HG02938 (cell line): ENCODE measurements around the gene COMP.

Experiments
- ATAC-seq: cut with Tn5 transposase; IDR thresholded peaks from one replicate; pipeline ENCODE4 v1.9.1; 2021; ENCODE audit warnings: mild to moderate bottlenecking, moderate library complexity; ENCODE audit not compliant: unreplicated experiment

COMP gene

DNA sequence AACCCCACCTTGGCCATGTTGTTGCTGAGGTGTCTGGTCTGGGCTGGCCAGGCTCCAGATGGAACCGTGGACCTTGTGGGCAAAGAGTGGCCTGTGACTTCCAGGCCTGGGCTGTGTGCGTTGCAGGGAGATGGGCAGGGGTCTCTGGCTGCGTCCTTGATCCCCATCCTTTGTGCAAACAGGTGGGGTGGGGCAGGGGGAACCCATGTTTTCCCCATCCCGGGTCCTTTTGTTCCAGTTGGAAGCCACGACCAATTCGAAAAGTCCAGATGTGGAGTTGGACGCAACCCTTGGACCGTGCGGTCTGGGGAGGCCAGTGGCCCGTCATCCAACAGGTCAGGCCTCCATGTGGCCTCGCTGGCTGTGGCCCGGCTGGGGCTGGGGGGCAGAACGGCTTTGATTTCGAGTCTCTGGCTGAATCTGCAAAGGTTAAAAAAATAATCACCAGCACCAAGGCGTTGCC lies 13.1 kb upstream of the COMP start:
- ATAC-seq: no peak

DNA sequence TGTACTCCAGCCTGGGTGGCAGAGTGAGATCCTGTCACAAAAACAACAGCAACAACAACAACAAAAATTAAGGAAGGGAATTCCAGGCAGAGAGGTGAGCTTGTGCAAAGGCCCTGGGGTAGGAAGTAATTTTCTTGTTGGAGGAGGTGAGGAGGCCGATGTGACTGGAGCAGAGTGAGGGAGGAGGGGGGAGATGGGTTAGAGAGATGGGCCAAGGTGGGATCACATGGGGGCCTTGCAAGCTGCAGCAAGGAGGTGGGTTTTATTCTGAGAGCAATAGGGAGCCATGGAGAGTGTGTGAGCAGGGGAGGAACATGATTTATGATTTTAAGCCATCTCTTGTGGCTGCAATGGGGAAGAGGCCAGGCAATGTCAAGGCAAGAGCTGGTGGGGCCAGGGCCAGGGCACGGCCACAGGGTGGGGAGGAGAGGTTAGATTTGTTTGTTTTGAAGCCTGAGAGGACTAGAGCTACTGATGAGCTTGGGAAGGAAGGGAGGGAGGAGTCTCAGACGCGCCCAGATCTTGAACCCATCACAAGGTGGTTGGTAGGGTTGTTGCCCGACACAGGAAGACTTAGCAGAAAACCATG lies 12.5 kb upstream of the COMP start:
- ATAC-seq: no peak

DNA sequence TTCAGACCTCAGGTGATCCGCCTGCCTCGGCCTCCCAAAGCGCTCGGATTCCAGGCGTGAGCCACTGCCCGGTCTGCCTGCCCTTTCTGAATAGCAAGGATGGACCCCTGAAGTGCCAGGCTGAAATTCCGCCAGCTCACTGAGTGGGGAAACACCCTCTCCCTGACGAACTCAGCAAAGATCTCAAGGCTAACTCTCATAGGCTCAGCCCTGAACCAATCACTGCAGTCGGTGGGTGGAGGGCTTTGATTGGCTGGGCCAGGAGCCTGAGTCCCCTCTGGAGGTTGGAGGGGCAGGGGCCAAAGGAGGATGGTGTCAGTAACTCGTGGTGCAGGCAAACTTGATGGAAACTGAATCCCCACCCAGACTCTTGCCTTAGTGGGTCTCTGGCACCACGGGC lies 11.2 kb upstream of the COMP start:
- ATAC-seq: no peak

DNA sequence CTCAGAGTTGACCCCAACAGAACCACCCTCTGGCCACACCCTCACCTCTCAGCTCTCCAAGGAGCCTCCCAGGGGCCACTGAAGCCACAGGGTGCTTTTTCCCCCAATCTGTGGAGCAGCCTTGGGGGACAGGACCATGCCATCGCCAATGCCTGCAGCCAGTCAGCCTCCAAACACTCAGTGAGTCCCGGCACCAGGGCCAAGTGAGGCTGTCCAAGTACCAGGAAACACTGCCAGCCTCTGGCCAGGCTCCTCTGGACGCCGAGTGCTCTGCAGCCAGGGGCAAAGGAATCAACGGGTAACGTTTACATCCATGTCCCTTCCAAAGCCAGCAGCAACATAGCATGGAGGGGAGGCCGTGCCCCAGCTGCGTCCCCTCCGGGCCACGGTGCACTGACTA lies 9.5 kb upstream of the COMP start:
- ATAC-seq: no peak

DNA sequence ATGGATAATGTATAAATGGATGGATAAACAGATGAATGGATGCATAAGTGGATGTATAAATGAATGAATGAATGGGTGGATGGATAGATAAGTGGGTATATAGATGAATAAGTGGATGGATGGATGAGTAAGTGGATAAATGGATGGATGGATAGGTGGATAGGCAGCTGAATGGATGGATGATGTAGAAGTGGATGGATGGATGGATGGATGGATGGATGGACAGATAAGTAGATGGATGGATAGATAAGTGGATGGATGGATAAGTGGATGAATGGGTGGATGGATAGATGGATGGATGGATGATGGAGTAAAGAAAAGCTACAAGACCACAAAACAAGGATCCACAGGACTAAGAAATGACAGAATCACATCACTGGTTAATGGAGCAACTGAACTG lies 9.0 kb upstream of the COMP start:
- no peak for ATAC-seq

DNA sequence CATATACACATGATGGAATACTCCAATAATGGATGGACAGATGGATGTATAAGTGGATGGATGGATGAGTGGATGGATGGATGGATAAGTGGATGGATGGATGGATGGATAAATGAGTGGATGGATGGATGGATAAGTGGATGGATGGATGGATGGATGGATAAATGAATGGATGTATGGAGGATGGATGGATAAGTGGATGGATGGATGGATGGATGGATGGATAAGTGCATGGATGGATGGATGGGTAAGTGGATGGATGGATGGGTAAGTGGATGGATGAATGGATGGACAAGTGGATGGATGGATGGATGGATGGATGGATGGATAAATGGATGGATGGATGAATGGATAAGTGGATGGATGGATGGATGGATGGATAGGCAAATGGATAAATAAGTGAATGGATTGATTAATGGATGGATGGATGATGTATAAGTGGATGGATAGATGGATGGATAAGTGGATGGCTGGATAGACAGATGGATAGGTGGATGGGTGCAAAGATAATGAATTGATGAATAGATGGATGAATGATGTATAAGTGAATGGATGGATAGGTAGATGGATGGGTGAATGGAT lies 8.4 kb upstream of the COMP start:
- ATAC-seq: no peak

DNA sequence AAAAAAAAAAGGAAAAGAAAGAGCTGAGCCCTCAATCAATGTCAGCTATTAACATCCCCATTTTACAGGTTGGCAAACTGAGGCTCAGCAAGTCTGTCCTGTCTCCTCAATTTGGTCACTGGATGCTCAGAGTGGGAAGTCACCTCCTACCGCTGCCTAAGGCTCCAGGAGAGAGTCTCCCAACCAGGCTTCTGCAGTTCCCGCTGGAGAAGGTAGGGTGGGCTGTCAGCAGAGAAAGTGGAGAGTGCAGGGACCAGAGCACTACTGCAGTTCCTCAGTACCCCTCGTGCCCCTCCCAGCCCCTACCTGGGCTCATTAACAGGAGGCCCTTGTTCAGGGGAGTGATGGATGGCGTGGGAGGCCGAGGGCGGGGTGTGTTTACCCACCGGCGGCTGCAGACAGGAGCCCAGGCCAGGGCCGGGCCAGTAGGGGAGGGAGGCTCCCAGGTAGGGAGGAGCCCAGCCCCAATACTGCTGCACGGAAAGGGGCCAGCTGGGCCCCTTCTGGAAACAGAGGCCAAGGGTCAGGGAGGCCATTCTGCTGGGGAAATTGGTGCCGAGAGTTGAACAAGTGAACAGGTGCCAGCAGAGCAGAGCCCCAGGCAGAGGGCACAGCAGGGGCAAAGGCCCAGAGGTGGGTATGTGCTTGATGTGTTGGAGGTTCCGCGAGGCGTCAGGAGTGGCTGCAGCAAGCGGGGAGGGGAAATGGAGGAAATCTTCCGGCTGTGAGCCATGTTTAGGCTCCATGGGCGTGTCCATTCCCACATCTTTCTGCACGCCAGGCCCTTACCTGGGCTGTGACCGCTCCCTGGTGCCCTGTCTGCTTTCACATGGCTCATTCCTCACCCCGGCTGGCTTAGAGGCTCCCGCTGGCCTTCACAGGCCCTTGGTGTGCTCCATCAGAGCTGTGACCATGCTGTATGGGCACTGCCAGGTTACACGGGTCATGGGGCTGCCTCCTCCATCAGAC lies 7.6 kb upstream of the COMP start:
- no peak for ATAC-seq

DNA sequence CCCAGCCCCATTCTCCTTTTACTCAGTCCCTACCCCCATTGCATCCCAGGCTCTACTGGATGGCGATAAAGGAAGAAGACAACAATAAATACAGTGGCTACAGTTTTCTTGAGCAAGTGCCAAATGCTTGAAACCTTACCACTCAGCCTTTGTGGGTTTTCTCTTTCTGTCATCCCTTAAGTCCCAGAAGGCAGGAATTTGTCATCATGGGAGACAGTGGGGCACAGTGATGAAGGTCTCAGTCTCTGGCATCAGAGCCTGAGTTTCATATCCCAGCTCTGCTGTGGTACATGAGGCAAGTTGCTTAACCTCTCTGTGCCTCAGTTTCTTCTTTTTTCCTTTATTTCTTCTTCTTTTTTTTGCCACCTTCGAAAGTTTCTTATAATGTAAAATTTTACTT lies 5.1 kb upstream of the COMP start:
- ATAC-seq: no peak

DNA sequence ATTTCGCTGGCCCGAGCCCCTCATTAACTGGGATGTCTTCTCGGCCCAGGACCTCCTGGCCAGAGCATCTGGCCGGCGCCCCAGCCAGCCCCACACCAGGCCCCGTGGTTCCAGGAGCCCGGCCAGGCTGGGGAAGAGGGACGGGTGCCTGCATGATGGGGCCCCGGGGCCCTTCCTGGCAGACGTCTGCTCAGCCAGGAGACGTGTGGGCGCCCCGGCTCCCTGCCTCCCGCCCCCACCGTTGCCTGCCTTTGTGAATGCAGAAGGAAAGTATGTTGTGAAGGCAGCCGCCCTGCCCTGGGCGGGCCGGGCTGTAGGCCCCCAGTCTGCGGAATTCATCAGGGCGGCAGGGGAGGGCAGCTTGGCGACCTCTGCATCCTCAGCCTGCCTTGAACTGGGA lies 4.4 kb upstream of the COMP start:
- no peak for ATAC-seq

DNA sequence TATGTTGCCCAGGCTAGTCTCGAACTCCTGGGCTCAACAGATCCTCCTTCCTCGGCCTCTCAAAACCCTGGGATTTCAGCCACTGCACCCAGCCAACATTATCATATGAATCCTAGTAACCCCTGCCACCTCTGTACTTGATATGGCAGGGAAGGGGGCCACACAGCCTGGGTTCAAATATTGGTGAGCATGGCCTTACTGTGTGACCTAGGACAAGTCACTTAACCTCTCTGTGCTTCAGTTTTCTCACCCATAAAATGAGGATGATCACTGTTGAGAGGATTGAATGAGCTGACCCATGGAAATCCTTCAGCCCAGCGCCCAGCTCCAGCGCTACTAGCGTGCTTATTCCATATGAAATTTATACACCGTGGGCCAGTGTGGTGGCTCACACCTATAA lies 3.6 kb upstream of the COMP start:
- no peak for ATAC-seq

DNA sequence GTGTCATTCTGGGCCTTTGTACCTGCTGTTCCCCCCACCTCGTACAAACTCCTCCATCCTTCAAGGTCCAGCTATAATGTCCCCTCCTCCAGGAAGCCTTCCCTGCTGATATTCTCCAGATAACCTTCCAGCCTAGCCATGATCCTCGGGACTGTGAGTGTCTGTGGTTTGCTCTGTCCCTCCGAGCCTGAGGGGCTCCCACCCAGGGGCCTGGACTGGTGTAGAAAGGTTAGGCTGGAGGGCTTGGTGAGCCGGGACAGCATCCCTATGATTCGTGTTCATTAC lies 2.9 kb upstream of the COMP start:
- no peak for ATAC-seq

DNA sequence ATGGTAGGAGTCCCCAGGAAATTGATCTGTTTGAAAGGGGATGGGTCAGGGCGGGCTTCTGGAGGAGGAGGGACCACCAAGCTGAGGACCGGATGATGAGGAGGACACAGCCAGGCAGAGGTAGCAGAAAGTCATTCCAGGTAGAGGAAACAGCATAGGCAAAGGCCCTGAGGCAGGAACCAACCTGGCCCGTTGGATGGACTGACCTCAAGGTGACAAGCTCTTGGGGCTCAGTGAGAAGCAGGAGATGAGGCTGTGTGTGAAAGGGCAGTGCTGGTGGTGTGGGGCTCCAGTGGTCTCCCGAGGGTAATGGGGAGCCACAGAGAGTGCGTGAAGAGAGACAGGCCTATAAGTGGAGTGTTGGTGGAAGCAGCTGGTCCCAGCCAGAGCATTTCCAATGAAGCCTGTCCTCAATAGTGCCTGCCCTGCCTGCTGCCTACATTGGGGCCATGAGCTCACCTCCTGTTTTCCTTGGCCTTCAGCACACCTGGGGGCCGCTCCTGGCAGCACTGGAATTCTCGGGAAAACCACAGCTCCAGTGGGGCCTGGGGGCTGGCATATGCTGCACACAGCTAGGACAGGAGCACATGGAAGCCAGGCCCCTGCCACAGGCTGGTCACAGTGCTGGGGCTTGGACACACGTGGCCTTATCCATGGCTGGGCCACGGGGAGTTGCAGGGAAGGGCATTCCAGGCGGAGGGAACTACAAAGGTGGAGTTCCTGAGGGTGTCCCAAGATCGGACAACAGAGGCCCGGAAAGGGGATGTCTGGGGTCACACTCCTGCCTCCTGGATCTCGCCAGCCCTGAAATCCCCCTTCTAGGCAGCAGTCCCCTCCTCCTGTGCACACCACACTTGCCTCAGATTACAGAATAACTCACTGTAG lies 2.3 kb upstream of the COMP start:
- no peak for ATAC-seq

DNA sequence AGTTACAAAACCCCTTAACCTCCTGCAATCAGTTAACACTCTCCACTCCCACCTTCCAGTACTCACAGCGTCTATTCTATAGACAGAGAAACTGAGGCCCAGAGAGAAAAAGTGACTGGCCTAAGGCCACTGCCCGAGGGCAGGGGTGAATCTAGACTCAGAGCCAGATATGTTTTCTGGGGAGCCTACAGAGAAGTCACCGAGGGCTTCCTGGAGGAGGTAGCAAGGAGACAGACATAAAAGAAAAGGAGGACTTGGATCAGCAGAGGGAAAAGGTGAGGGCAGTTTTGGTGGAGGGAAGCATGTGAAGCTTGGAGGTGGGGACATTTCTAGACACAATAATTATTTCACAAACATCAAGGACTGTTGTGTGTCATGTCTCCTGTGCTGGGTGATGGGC lies 1.6 kb upstream of the COMP start:
- ATAC-seq: no peak

DNA sequence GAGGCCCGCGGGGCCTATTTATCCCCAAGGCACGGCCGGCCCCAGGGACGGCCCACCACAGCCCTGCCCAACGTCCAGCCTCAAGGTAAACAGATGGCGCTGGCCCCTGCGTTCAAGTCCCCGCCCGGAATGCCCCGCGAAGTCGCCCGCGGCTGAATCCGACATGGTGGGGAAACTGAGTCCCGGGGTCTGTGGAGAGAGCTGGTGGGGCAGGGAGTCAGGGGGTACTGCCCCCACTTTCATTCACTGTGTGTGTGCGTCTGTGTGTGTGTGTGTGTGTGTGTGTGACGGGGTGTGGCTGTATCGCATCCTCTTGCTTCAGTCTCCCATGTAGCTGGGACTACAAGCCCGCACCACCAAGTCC lies 192 bp upstream of the COMP start:
- ATAC-seq: no peak

DNA sequence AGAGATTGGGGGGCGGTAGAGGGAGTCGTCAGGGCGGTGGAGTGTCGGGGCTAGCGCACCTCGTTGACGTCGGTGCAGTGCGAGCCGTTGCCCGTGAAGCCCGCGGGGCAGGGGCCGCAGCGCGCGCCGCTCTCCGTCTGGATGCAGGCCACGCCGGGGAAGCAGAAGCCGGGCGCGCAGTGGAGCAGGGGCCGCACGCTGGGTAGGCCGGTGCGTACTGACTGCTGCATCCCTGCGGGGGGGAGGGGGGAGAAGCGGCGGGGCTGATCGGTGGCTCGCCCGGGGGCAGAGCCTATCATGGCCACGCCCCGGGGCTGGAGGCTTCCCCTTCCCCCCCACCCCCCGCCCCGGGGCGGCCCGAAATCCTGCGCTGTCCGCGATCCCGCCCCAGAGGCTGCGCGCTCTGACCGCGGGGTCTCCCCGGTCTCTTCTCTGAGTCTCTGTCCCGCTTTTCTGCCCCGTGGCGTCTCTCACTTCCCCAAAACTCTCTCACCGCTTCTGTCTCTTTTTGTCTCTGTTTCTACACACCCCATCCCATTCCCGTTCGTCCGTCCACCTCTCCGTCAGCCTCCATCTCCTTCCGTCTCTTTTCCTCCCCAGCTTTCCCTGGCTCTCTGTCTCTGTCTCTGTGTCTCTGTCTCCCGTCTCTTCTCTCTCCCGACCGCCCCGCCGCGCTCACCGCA lies 1.1 kb downstream of the COMP start:
- ATAC-seq: no peak

DNA sequence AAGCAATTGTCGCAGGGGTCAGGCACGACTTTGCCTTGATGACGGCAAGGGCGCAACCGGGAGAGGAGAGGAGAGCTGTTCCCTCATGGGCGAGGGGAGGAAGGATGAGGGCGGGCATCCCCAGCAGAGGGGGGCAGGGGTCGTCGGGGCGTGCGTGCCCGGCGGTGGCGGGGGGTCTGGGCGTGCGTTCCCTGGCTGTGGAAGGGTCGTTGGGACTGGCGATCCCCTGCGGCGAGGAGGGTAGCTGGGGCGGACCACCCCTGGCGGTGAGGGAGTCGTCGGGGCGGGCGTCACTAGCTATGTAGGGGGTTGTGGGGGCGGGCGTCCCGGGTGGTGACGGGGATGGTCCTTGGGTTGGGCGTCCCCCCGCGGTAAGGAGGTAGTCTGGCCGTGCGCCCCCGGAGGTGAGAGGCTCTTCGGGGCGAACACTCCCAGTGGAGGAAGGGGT lies 1.7 kb downstream of the COMP start:
- no peak for ATAC-seq

DNA sequence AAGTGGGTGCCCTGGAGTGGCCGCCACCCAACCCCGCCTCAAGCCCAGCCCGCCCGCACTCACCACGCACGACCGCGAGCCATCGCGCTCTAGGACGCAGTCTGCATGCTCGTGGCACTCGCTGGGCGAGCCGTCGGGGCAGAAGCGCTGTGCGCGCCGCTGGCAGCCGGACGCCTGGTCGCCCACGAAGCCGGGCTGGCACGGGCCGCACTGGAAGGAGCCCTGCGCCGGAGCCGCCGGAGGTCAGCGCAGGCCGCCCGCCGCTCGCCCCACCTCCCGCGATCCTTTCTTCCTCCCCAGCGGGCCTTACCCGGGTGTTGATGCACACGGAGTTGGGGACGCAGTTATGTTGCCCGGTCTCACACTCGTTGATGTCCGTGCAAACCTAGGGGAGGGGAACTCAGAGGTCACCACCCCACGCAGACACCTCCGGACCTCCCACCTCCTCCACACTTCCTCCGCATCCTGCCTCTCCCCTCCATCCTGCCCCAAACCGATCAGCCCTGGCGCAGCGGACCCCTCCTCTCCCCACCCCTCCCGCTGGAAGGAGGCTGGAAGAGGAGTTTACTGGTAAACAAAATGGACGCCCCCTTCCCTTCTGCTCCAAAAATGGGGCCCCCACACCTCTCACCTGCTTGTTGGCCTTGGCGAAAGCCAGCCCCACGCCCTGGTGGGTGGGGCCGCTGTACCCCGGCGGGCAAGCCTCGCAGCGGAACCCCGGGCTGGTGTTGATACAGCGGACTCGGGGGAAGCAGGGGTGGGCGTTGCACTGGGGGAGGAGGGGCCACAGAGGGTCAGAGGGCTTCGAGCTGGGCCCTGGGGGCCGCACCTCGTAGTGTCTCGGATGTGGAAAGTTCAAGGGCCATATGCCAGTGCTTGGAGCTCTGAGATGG lies 2.3 kb downstream of the COMP start:
- no peak for ATAC-seq

DNA sequence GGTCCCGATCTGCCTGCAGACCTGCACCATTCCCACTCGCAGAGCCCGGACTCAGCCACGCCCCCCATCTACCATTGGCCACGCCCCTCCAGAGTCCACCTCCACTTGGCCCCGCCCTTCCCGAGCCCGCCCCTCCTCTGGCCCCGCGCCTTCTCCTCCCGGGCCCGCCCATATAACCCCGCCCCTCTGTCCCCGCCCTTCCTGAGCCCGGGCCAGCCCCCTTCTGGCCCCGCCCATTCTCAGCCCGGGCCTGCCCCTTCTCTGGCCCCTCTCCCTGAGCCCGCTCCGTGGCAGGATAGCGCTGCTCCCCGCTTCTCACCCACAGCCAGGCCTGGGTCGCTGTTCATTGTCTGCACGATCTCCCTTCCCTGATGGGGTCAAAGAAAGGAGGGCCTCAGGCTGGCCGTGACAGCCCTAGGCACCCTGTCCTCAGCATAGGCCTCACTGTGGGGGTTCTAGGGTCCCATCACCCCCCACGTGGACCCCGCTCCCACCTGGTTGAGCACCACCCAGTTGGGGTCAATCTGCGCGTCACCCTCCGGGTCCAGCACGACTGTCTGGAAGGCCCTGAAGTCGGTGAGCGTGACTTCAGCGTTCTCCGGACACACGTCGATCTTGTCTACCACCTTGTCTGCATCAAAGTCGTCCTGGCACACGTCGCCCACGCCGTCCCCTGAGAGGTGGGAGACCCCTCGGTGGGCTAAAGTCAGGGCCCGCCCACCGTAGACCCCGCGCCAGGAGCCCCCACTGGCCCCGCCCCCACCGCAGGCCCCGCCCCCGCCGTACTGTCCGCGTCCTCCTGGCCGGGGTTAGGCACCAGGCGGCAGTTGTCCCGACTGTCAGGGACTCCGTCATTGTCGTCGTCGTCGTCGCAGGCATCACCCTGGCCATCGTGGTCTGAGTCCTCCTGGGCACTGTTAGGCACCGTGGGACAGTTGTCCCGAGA lies 5.7 kb downstream of the COMP start:
- ATAC-seq: no peak

DNA sequence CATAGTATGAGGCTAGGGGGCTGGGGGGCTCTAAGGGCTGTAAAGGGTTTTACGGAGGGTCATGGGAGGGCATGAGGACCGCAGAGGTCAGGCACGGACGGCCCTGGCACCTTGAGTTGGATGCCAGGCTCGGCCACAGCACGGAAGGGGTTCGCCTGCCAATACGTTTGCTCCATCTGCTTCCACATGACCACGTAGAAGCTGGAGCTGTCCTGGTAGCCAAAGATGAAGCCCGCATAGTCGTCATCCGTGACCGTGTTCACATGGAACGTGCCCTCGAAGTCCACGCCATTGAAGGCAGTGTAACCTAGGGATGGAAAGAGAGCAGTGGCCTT lies 6.4 kb downstream of the COMP start:
- ATAC-seq: no peak
